ENCODE data around the gene F2RL1.

DNA sequence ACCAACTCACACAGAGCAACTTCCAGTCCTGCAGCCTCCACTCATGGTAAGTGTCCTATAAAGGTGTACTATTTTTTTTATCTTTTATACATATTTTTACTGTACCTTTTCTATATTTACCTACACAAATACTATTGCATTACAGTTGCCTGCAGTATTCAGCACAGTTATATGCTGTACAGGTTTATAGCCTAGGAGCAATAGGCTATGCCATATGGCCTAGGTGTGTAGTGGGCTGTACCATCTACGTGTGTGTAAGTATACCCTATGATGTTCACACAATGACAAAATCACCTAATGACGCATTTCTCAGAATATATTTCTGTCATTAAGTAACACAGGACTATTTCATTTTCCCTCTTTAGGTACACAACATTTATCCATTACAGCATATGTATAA is 47.7 kb downstream of the F2RL1 start:
- TF ChIP-seq, protein P1, sequence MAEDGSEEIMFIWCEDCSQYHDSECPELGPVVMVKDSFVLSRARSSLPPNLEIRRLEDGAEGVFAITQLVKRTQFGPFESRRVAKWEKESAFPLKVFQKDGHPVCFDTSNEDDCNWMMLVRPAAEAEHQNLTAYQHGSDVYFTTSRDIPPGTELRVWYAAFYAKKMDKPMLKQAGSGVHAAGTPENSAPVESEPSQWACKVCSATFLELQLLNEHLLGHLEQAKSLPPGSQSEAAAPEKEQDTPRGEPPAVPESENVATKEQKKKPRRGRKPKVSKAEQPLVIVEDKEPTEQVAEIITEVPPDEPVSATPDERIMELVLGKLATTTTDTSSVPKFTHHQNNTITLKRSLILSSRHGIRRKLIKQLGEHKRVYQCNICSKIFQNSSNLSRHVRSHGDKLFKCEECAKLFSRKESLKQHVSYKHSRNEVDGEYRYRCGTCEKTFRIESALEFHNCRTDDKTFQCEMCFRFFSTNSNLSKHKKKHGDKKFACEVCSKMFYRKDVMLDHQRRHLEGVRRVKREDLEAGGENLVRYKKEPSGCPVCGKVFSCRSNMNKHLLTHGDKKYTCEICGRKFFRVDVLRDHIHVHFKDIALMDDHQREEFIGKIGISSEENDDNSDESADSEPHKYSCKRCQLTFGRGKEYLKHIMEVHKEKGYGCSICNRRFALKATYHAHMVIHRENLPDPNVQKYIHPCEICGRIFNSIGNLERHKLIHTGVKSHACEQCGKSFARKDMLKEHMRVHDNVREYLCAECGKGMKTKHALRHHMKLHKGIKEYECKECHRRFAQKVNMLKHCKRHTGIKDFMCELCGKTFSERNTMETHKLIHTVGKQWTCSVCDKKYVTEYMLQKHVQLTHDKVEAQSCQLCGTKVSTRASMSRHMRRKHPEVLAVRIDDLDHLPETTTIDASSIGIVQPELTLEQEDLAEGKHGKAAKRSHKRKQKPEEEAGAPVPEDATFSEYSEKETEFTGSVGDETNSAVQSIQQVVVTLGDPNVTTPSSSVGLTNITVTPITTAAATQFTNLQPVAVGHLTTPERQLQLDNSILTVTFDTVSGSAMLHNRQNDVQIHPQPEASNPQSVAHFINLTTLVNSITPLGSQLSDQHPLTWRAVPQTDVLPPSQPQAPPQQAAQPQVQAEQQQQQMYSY (CRISPR knock-in tag; IDR thresholded peaks at IDR 0.05), result no peak
- TF ChIP-seq JUN (CRISPR knock-in tag; IDR thresholded peaks at IDR 0.05), result no peak
- TF ChIP-seq, protein P2, sequence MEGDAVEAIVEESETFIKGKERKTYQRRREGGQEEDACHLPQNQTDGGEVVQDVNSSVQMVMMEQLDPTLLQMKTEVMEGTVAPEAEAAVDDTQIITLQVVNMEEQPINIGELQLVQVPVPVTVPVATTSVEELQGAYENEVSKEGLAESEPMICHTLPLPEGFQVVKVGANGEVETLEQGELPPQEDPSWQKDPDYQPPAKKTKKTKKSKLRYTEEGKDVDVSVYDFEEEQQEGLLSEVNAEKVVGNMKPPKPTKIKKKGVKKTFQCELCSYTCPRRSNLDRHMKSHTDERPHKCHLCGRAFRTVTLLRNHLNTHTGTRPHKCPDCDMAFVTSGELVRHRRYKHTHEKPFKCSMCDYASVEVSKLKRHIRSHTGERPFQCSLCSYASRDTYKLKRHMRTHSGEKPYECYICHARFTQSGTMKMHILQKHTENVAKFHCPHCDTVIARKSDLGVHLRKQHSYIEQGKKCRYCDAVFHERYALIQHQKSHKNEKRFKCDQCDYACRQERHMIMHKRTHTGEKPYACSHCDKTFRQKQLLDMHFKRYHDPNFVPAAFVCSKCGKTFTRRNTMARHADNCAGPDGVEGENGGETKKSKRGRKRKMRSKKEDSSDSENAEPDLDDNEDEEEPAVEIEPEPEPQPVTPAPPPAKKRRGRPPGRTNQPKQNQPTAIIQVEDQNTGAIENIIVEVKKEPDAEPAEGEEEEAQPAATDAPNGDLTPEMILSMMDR (IDR thresholded peaks at IDR 0.05), result no peak
- TF ChIP-seq ELF4 (CRISPR knock-in tag; IDR thresholded peaks at IDR 0.05; ENCODE audit: low read depth), result no peak
- TF ChIP-seq CREB1 (CRISPR knock-in tag; IDR thresholded peaks at IDR 0.05), result no peak
- no peak for TF ChIP-seq SP1 (CRISPR knock-in tag; conservative IDR thresholded peaks at IDR 0.05)
- TF ChIP-seq ETV6 (CRISPR knock-in tag; IDR thresholded peaks at IDR 0.05), result no peak
- TF ChIP-seq, protein P3, sequence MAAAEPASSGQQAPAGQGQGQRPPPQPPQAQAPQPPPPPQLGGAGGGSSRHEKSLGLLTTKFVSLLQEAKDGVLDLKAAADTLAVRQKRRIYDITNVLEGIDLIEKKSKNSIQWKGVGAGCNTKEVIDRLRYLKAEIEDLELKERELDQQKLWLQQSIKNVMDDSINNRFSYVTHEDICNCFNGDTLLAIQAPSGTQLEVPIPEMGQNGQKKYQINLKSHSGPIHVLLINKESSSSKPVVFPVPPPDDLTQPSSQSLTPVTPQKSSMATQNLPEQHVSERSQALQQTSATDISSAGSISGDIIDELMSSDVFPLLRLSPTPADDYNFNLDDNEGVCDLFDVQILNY (CRISPR knock-in tag; IDR thresholded peaks at IDR 0.05), result no peak
- no peak for TF ChIP-seq FOXP1 (CRISPR knock-in tag; IDR thresholded peaks at IDR 0.05; ENCODE audit: borderline replicate concordance)
- TF ChIP-seq TCF7 (CRISPR knock-in tag; IDR thresholded peaks at IDR 0.05; ENCODE audit: low read depth), result no peak
- no peak for TF ChIP-seq EMX1 (CRISPR knock-in tag; IDR thresholded peaks at IDR 0.05)
